Panc1 (cell line): ENCODE results near the gene DNAJB4.

Experiments
- CTCF ChIP-seq: fragments of 450-650 bp; IDR thresholded peaks from 2 replicates; pipeline ENCODE4 v1.5.1; 2017; ENCODE audit warnings: mild to moderate bottlenecking
- POLR2AphosphoS5 ChIP-seq: IDR thresholded peaks from 2 replicates; pipeline ENCODE4 v1.6.1; 2012; ENCODE audit warnings: mild to moderate bottlenecking, low read depth, low read length, moderate library complexity
- SIN3A ChIP-seq: IDR thresholded peaks from 2 replicates; pipeline ENCODE4 v1.6.1; 2012; ENCODE audit warnings: low read depth, mild to moderate bottlenecking, low read length, moderate library complexity, borderline replicate concordance; ENCODE audit not compliant: insufficient read depth

DNA sequence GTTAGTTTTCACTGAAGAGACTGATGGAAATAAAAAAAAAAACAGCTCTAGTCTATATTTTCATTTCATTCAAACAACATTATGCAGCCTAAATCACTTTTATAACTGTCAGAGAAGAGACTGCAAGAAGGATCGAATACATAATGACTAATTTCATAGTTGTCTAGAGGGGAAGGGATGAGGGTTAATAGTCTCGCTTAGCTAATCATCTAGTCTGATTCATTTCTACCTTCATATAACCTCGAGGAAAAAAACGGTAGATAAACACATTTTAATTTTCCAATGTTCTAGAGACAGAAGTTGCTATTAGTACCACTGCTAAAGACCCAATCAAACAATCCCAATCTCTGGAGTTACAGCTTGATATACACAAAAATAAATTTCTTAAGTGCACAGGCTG is 29.4 kb upstream of the DNAJB4 start:
- TF ChIP-seq POLR2AphosphoS5 (no peak), CTCF (no peak), SIN3A (no peak)
